K562 treated with DMSO at 1 percent for 12 hours (cell line): Measurements from ENCODE around the gene RAB6C. TPM values are rescaled to one million over a fixed set of nuclear protein-coding genes. Genes with fewer than 3 reads are reported as not detected.

Experiments used
- total RNA-seq: library from RNA; unstranded; fragments of 300-600 nt; gene quantifications from 2 replicates; pipeline ENCODE4 v1.2.3, GENCODE V29; 2022; ENCODE audit not compliant: insufficient read depth

RAB6C gene
- total RNA-seq = not detected in 2 replicates

DNA sequence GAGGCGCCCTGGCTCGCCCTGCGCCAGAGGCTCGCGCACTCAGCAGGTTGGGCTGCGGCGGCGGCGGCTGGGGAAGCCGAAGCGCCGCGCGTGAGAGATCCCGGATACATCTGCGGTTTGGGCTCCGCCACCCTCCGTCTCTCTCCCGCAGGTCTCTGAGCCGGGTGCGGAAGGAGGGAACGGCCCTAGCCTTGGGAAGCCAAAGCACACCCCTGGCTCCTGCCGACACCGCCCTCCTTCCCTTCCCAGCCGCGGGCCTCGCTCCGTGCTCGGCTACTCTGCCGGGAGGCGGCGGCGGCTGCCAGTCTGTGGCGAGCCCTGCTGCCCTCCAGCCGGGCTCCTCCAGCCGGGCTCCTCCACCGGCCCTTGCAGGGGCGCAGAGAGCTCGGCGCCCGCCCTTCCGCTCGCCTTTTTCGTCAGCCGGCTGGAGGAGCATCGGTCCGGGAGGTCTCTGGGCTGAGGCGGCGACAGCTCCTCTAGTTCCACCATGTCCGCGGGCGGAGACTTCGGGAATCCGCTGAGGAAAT, at the start of gene RAB6C:
RAB6C (plus strand) TSS at position 38 of the 527 bp plus-strand sequence; CDS start at position 488, 450 bp downstream.

Other genes starting within 250 kb of the RAB6C start
- gene POTEF, start 149.6 kb downstream of the RAB6C start, total RNA-seq = not detected in 2 replicates
- 0.23 and 5.7 TPM in 2 replicates for gene CCDC74B, start 165.4 kb downstream of the RAB6C start, total RNA-seq
- gene SMPD4, start 201.9 kb downstream of the RAB6C start, total RNA-seq = 34.6 and 75.8 TPM in 2 replicates
- 336 and 573 TPM in 2 replicates for gene MZT2B, start 202.6 kb downstream of the RAB6C start, total RNA-seq
- not detected in 2 replicates for gene TUBA3E, start 218.8 kb downstream of the RAB6C start, total RNA-seq